GM20431 (cell line): ENCODE data around the gene GRID2.
"Not testable (repeated sequence)": the region's sequence is repeated elsewhere in the genome, so short reads cannot be mapped to it uniquely, and the experiment has no call there.

Source experiments
- in situ Hi-C: fragments of 300-500 bp; cut with MseI, MboI; formaldehyde crosslinking; loops from one replicate; pipeline ENCODE4 v1.15.0; 2020; ENCODE audit warnings: low sequenced_read_pairs; ENCODE audit not compliant: unreplicated experiment

The GRID2 gene

GRCh38 chr4:93243262-93243661 lies 939.5 kb downstream of the GRID2 start:
- in situ Hi-C loops: no loop called here

- in situ Hi-C loops: no loop called here
Measured at GRCh38 chr4:93261207-93261606, 957.4 kb downstream of the GRID2 start.

GRCh38 chr4:93263166-93263565 lies 959.4 kb downstream of the GRID2 start:
- in situ Hi-C loops: no loop called here

GRCh38 chr4:93267747-93268146 lies 964.0 kb downstream of the GRID2 start:
- in situ Hi-C loops: no loop called here

GRCh38 chr4:93285346-93285745 lies 981.6 kb downstream of the GRID2 start:
- in situ Hi-C loops: no loop called here

- in situ Hi-C loops: no loop called here
Measured at GRCh38 chr4:93289241-93289640, 985.5 kb downstream of the GRID2 start.

- in situ Hi-C loops: no loop called here
Measured at GRCh38 chr4:93289831-93290230, 986.1 kb downstream of the GRID2 start.

- in situ Hi-C loops: no loop called here
Measured at GRCh38 chr4:93299118-93299517, 995.4 kb downstream of the GRID2 start.

GRCh38 chr4:93300780-93301555 lies 997.2 kb downstream of the GRID2 start:
- in situ Hi-C loops: not testable (repeated sequence)

- in situ Hi-C loops: no loop called here
Measured at GRCh38 chr4:93302310-93302709, 998.5 kb downstream of the GRID2 start.

- in situ Hi-C loops: no loop called here
Measured at GRCh38 chr4:93303440-93303839, 999.7 kb downstream of the GRID2 start.

GRCh38 chr4:93312299-93312698 lies 1008.5 kb downstream of the GRID2 start:
- in situ Hi-C loops: no loop called here

GRCh38 chr4:93313197-93313596 lies 1009.4 kb downstream of the GRID2 start:
- in situ Hi-C loops: no loop called here

- in situ Hi-C loops: no loop called here
Measured at GRCh38 chr4:93317057-93317456, 1013.3 kb downstream of the GRID2 start.

- in situ Hi-C loops: no loop called here
Measured at GRCh38 chr4:93317561-93317960, 1013.8 kb downstream of the GRID2 start.

GRCh38 chr4:93319041-93319440 lies 1015.3 kb downstream of the GRID2 start:
- in situ Hi-C loops: no loop called here

- in situ Hi-C loops: no loop called here
Measured at GRCh38 chr4:93320356-93320755, 1016.6 kb downstream of the GRID2 start.

- in situ Hi-C loops: no loop called here
Measured at GRCh38 chr4:93327346-93327745, 1023.6 kb downstream of the GRID2 start.

GRCh38 chr4:93334003-93334402 lies 1030.2 kb downstream of the GRID2 start:
- in situ Hi-C loops: no loop called here

- in situ Hi-C loops: no loop called here
Measured at GRCh38 chr4:93337196-93337595, 1033.4 kb downstream of the GRID2 start.

- in situ Hi-C loops: no loop called here
Measured at GRCh38 chr4:93342738-93343137, 1039.0 kb downstream of the GRID2 start.

GRCh38 chr4:93346840-93347239 lies 1043.1 kb downstream of the GRID2 start:
- in situ Hi-C loops: no loop called here
